Measurements from ENCODE around the gene STXBP1. TPM values are rescaled to one million over a fixed set of nuclear protein-coding genes. Genes with fewer than 3 reads are reported as not detected.

STXBP1 gene
- total RNA-seq, 1 donor from 2014 or later = 12.0 TPM

GRCh38 chr9:127680846-127681245 lies 68.8 kb downstream of the STXBP1 start:
- H3K4me3 ChIP-seq = no peak overlapping the region
- TF ChIP-seq EZH2 (IDR thresholded peaks at IDR 0.05) (no peak), EZH2phosphoT487 (IDR thresholded peaks at IDR 0.05) (no peak), CTCF (IDR thresholded peaks at IDR 0.05) (no peak)
- DNase-seq (ENCODE audit: low spot score) = no peak
- no peaks in the 10 kb centered on the region for H3K36me3 ChIP-seq
- no peak overlapping the region for H3K27ac ChIP-seq
- no peaks in the 10 kb centered on the region for H3K4me1 ChIP-seq
- H3K9ac ChIP-seq = no peak overlapping the region
- H3K4me1 Mint-ChIP-seq = no peaks in the 10 kb centered on the region
- H3K27me3 Mint-ChIP-seq (ENCODE audit: insufficient read depth, low read depth) = peaks cover 13% of the 10 kb centered on the region
- no peak overlapping the region for H3K27ac Mint-ChIP-seq
- no peaks in the 10 kb centered on the region for H3F3A ChIP-seq (ENCODE audit: low read depth)
- no peaks in the 10 kb centered on the region for H4K20me1 ChIP-seq (ENCODE audit: low read depth)
- H3K27me3 ChIP-seq = no peaks in the 10 kb centered on the region
- H3K4me2 ChIP-seq = no peak overlapping the region
- H3K9me3 ChIP-seq (ENCODE audit: low read depth) = no peaks in the 10 kb centered on the region
- no peaks in the 10 kb centered on the region for H3K79me2 ChIP-seq (ENCODE audit: low read depth)
- H3K36me3 Mint-ChIP-seq = peaks cover 21% of the 10 kb centered on the region
- no peaks in the 10 kb centered on the region for H3K9me3 Mint-ChIP-seq
- no peak overlapping the region for H3K4me3 Mint-ChIP-seq
- H2AFZ ChIP-seq (replicated peaks) = no peak overlapping the region

GRCh38 chr9:127682351-127683136 lies 70.5 kb downstream of the STXBP1 start:
- H3K27me3 Mint-ChIP-seq (ENCODE audit: insufficient read depth, low read depth) = peaks cover 10% of the 10 kb centered on the region
- no peaks in the 10 kb centered on the region for H3K9me3 Mint-ChIP-seq
- Histone ChIP-seq H3K36me3 (no peaks in the 10 kb centered on the region), H4K20me1 (ENCODE audit: low read depth) (no peaks in the 10 kb centered on the region), H3K79me2 (ENCODE audit: low read depth) (no peaks in the 10 kb centered on the region), H3K4me3 (no peak overlapping the region), H3K4me1 (no peaks in the 10 kb centered on the region), H3K9ac (no peak overlapping the region), H3K27me3 (no peaks in the 10 kb centered on the region), H3K4me2 (no peak overlapping the region), H3F3A (ENCODE audit: low read depth) (no peaks in the 10 kb centered on the region), H3K27ac (no peak overlapping the region), H2AFZ (replicated peaks) (no peak overlapping the region), H3K9me3 (ENCODE audit: low read depth) (no peaks in the 10 kb centered on the region)
- no peak for DNase-seq (ENCODE audit: low spot score)
- H3K36me3 Mint-ChIP-seq = peaks cover 20% of the 10 kb centered on the region
- TF ChIP-seq EZH2 (IDR thresholded peaks at IDR 0.05) = no peak
- no peak for TF ChIP-seq EZH2phosphoT487 (IDR thresholded peaks at IDR 0.05)
- no peak for TF ChIP-seq CTCF (IDR thresholded peaks at IDR 0.05)
- no peak overlapping the region for H3K4me3 Mint-ChIP-seq
- H3K27ac Mint-ChIP-seq = no peak overlapping the region
- H3K4me1 Mint-ChIP-seq = no peaks in the 10 kb centered on the region

GRCh38 chr9:127683723-127684122 lies 71.6 kb downstream of the STXBP1 start:
- no peaks in the 10 kb centered on the region for H3K4me1 Mint-ChIP-seq
- no peak for DNase-seq (ENCODE audit: low spot score)
- H3K27ac ChIP-seq = no peak overlapping the region
- H3K4me2 ChIP-seq = no peak overlapping the region
- H3F3A ChIP-seq (ENCODE audit: low read depth) = no peaks in the 10 kb centered on the region
- no peak overlapping the region for H3K4me3 ChIP-seq
- no peak for TF ChIP-seq EZH2phosphoT487 (IDR thresholded peaks at IDR 0.05)
- TF ChIP-seq CTCF (IDR thresholded peaks at IDR 0.05) = no peak
- TF ChIP-seq EZH2 (IDR thresholded peaks at IDR 0.05) = no peak
- H2AFZ ChIP-seq (replicated peaks) = no peak overlapping the region
- H3K9ac ChIP-seq = no peak overlapping the region
- no peaks in the 10 kb centered on the region for H3K36me3 ChIP-seq
- peaks cover 22% of the 10 kb centered on the region for H3K36me3 Mint-ChIP-seq
- no peaks in the 10 kb centered on the region for H3K4me1 ChIP-seq
- H3K27ac Mint-ChIP-seq = no peak overlapping the region
- H3K4me3 Mint-ChIP-seq = no peak overlapping the region
- H3K27me3 Mint-ChIP-seq (ENCODE audit: insufficient read depth, low read depth) = peaks cover 9% of the 10 kb centered on the region
- no peaks in the 10 kb centered on the region for H3K79me2 ChIP-seq (ENCODE audit: low read depth)
- H3K9me3 ChIP-seq (ENCODE audit: low read depth) = no peaks in the 10 kb centered on the region
- H3K9me3 Mint-ChIP-seq = no peaks in the 10 kb centered on the region
- no peaks in the 10 kb centered on the region for H4K20me1 ChIP-seq (ENCODE audit: low read depth)
- no peaks in the 10 kb centered on the region for H3K27me3 ChIP-seq

Data from neural progenitor cell (in vitro differentiated cells).